22Rv1 (cell line): ENCODE data around the gene CFTR.

Experiments
- CTCF ChIP-seq: fragments of 450-650 bp; IDR thresholded peaks from 2 replicates; pipeline ENCODE4 v1.5.1; 2017; ENCODE audit warnings: mild to moderate bottlenecking
- ZFX ChIP-seq: fragments of 450-650 bp; IDR thresholded peaks from 2 replicates; pipeline ENCODE4 v1.6.1; 2017; ENCODE audit warnings: antibody characterized with exemption, borderline replicate concordance

- TF ChIP-seq CTCF (no peak), ZFX (no peak)
These were observed 34.6 kb upstream of the CFTR start for GRCh38 chr7:117445206-117445605.
